HepG2 (cell line): ENCODE data around the gene ATP13A4. TPM values are rescaled to one million over a fixed set of nuclear protein-coding genes. Genes with fewer than 3 reads are reported as not detected.

Experiments used
- ELF3 ChIP-seq: IDR thresholded peaks from 2 replicates; pipeline ENCODE4 v1.6.1; 2016; ENCODE audit warnings: missing genetic modification reagents, missing compliant biosample characterization
- FLYWCH1 ChIP-seq: sonication (generic); formaldehyde crosslinking; IDR thresholded peaks from 2 replicates; pipeline ENCODE4 v1.8.1; 2023; ENCODE audit warnings: mild to moderate bottlenecking, missing genetic modification reagents
- FOXJ3 ChIP-seq: sonication (generic); formaldehyde crosslinking; IDR thresholded peaks from 2 replicates; pipeline ENCODE4 v1.4.0; 2020; ENCODE audit warnings: missing genetic modification reagents, mild to moderate bottlenecking, borderline replicate concordance
- HDAC1 ChIP-seq: sonication (generic); formaldehyde crosslinking; IDR thresholded peaks from 2 replicates; pipeline ENCODE4 v1.5.1; 2020; ENCODE audit warnings: mild to moderate bottlenecking, missing genetic modification reagents
- HNF4G ChIP-seq, 2 experiments: sonication (generic) in 1 of 2; formaldehyde crosslinking in 1 of 2; IDR thresholded peaks; 2 replicates each; pipeline versions ENCODE4 v1.4.0 to v1.6.1; 2011 to 2020; ENCODE audit warnings: borderline replicate concordance in 2 of 2, low read depth in 2 of 2, mild to moderate bottlenecking in 2 of 2, low read length in 1 of 2, missing genetic modification reagents in 1 of 2, moderate library complexity in 1 of 2
- MIER2 ChIP-seq: IDR thresholded peaks from 2 replicates; pipeline ENCODE4 v1.6.1; 2016; ENCODE audit warnings: missing biosample characterization, missing genetic modification reagents
- PCBP1 ChIP-seq: fragments of 200-400 bp; formaldehyde crosslinking; IDR thresholded peaks from 2 replicates; pipeline ENCODE4 v1.6.1; 2017; ENCODE audit warnings: mild to moderate bottlenecking, low read depth, low read length, borderline replicate concordance
- SALL1 ChIP-seq: sonication (generic); formaldehyde crosslinking; IDR thresholded peaks from 2 replicates; pipeline ENCODE4 v1.8.0; 2022; ENCODE audit warnings: mild to moderate bottlenecking, missing genetic modification reagents
- SNAPC2 ChIP-seq: sonication (generic); formaldehyde crosslinking; IDR thresholded peaks from 2 replicates; pipeline ENCODE4 v1.8.1; 2022; ENCODE audit warnings: mild to moderate bottlenecking, missing genetic modification reagents
- ZFP90 ChIP-seq: sonication (generic); formaldehyde crosslinking; IDR thresholded peaks from 2 replicates; pipeline ENCODE4 v1.8.0; 2022; ENCODE audit warnings: missing genetic modification reagents, mild to moderate bottlenecking, inconsistent platforms, borderline replicate concordance
- ZNF317 ChIP-seq: sonication (generic); formaldehyde crosslinking; IDR thresholded peaks from 2 replicates; pipeline ENCODE4 v1.5.0; 2020; ENCODE audit warnings: mild to moderate bottlenecking, missing genetic modification reagents
- ZNF709 ChIP-seq: sonication (generic); formaldehyde crosslinking; IDR thresholded peaks from 2 replicates; pipeline ENCODE4 v1.5.0; 2020; ENCODE audit warnings: mild to moderate bottlenecking, missing genetic modification reagents
- ZNF841 ChIP-seq: sonication (generic); formaldehyde crosslinking; IDR thresholded peaks from 2 replicates; pipeline ENCODE4 v1.8.1; 2023; ENCODE audit warnings: missing genetic modification reagents, borderline replicate concordance
- polyA plus RNA-seq, 8 experiments: library from polyadenylated mRNA; depleted of rRNA in 3 of 8; stranded (reverse) in 7 of 8; unstranded in 1 of 8; fragments of >200 nt; fragmentation: Illumina TruSeq in 4 of 8; extraction: Trizol in 4 of 8; gene quantifications; 2 replicates each; pipeline versions ENCODE4 v1.2.1 to v1.2.3, GENCODE V29; 2011 to 2016; ENCODE audit warnings: low read depth in 4 of 8, missing spikeins in 1 of 8, mixed read lengths in 1 of 8; ENCODE audit not compliant: insufficient read depth in 1 of 8
- total RNA-seq, 5 experiments: library from RNA; depleted of rRNA; stranded (reverse); fragments of >200 nt; fragmentation: Illumina TruSeq; extraction: Trizol; gene quantifications; 2 replicates each; pipeline ENCODE4 v1.2.3, GENCODE V29; 2016; ENCODE audit warnings: low read depth in 1 of 5
- TF ChIP-seq, protein P1 (sequence below): sonication (generic); formaldehyde crosslinking; IDR thresholded peaks from 2 replicates; pipeline ENCODE4 v1.5.0; 2020; ENCODE audit warnings: mild to moderate bottlenecking, missing genetic modification reagents
- TF ChIP-seq, protein P2 (sequence below): sonication (generic); formaldehyde crosslinking; IDR thresholded peaks from 2 replicates; pipeline ENCODE4 v1.5.1; 2020; ENCODE audit warnings: missing genetic modification reagents, mild to moderate bottlenecking, borderline replicate concordance

ATP13A4 gene
- total and polyA plus RNA-seq, 2 of the 13 experiments (the other 11 are each of a cell fraction or from before 2014, with no cell fraction given), result 0.01 to 0.07 TPM

DNA sequence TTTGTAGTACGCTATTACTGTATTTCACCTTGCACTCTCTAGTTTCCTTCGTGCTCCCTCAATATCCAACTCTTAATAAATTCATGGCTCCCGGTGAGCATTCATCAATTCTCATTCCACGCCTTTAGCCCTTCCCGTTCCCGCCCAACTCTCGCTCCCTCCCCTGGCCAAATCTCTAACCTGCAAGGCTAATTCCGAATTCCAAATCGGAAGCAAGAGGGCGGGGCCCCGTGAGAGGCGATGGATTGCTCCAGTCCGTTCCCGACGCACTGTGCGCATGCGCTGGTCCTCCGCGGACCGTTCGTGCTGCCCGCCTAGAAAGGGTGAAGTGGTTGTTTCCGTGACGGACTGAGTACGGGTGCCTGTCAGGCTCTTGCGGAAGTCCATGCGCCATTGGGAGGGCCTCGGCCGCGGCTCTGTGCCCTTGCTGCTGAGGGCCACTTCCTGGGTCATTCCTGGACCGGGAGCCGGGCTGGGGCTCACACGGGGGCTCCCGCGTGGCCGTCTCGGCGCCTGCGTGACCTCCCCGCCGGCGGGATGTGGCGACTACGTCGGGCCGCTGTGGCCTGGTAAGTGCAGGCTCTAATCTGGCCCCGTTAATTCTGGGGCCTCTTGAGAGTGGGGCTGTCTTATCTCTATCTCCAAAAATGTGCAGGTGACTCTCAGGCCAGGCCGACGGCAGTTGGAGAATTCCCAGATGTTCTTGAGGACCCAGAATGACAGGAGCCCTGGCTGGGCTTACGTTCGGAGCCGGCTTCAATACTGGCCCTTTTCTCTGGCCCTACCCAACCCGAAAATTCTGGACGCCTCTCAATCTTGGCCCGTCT lies 38.4 kb upstream of the ATP13A4 start, which contains the start of gene OPA1 (continued):
- TF ChIP-seq, protein P1, sequence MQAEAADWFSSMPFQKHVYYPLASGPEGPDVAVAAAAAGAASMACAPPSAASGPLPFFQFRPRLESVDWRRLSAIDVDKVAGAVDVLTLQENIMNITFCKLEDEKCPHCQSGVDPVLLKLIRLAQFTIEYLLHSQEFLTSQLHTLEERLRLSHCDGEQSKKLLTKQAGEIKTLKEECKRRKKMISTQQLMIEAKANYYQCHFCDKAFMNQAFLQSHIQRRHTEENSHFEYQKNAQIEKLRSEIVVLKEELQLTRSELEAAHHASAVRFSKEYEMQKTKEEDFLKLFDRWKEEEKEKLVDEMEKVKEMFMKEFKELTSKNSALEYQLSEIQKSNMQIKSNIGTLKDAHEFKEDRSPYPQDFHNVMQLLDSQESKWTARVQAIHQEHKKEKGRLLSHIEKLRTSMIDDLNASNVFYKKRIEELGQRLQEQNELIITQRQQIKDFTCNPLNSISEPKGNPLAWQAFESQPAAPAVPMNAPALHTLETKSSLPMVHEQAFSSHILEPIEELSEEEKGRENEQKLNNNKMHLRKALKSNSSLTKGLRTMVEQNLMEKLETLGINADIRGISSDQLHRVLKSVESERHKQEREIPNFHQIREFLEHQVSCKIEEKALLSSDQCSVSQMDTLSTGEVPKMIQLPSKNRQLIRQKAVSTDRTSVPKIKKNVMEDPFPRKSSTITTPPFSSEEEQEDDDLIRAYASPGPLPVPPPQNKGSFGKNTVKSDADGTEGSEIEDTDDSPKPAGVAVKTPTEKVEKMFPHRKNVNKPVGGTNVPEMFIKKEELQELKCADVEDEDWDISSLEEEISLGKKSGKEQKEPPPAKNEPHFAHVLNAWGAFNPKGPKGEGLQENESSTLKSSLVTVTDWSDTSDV (CRISPR knock-in tag), result no peak
- TF ChIP-seq ZNF841 (CRISPR knock-in tag), result no peak
- peak; percentile 81; the same call in 1 of the 2 replicates for TF ChIP-seq SNAPC2
- TF ChIP-seq ZNF709 (CRISPR knock-in tag), result peak; percentile 80; the same call in 1 of the 2 replicates
- TF ChIP-seq MIER2 (CRISPR knock-in tag), result peak; percentile 88
- TF ChIP-seq HDAC1 (CRISPR knock-in tag), result peak; percentile 98
- 0 out of 2 replicates have a peak, but pooled peaks have one; percentile 79 for TF ChIP-seq PCBP1
- TF ChIP-seq ZFP90 (CRISPR knock-in tag), result peak; percentile 89; the same call in 1 of the 2 replicates
- peak; percentile 98 for TF ChIP-seq ELF3
- TF ChIP-seq FLYWCH1, result no peak
- peak; percentile 72; the same call in 1 of the 2 replicates for TF ChIP-seq HNF4G (IDR thresholded peaks at IDR 0.05; ENCODE audit: borderline replicate concordance, low read depth, low read length)
- TF ChIP-seq HNF4G (CRISPR knock-in tag; IDR thresholded peaks at IDR 0.05; ENCODE audit: borderline replicate concordance, low read depth), result peak; percentile 60; the same call in 1 of the 2 replicates
- peak; percentile 97 for TF ChIP-seq SALL1 (CRISPR knock-in tag)
- TF ChIP-seq ZNF317 (CRISPR knock-in tag), result peak; percentile 92
- TF ChIP-seq, protein P2, sequence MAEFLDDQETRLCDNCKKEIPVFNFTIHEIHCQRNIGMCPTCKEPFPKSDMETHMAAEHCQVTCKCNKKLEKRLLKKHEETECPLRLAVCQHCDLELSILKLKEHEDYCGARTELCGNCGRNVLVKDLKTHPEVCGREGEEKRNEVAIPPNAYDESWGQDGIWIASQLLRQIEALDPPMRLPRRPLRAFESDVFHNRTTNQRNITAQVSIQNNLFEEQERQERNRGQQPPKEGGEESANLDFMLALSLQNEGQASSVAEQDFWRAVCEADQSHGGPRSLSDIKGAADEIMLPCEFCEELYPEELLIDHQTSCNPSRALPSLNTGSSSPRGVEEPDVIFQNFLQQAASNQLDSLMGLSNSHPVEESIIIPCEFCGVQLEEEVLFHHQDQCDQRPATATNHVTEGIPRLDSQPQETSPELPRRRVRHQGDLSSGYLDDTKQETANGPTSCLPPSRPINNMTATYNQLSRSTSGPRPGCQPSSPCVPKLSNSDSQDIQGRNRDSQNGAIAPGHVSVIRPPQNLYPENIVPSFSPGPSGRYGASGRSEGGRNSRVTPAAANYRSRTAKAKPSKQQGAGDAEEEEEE (CRISPR knock-in tag), result peak; percentile 84; the same call in 1 of the 2 replicates
- peak; percentile 89; the same call in 1 of the 2 replicates for TF ChIP-seq FOXJ3 (CRISPR knock-in tag)
